A673 (cell line): ENCODE data around the gene GABRG3. TPM values are rescaled to one million over a fixed set of nuclear protein-coding genes. Genes with fewer than 3 reads are reported as not detected.

Experiments
- BruUV-seq: library from RNA; stranded (reverse); fragments of 400-500 nt; replicated peaks from 2 replicates; lab custom pipeline; 2021; lab: Mats Ljungman, UMichigan
- CTCF ChIA-PET: fragments of 300-600 bp; sonication (Branson Sonifier 250); formaldehyde crosslinking; loops from one replicate; lab custom pipeline; 2022; ENCODE audit warnings: antibody characterized with exemption; lab: Charles Lee
- POLR2A ChIA-PET: fragments of 300-600 bp; sonication (Branson Sonifier 250); formaldehyde crosslinking; loops from one replicate; lab custom pipeline; 2022; ENCODE audit warnings: antibody characterized with exemption; ENCODE audit not compliant: low non-redundant PET; lab: Charles Lee
- DNase-seq: peaks from one replicate; pipeline ENCODE4 v3.0.0-alpha.2; 2015; ENCODE audit warnings: low spot score
- H3K27ac ChIP-seq: fragments of 200-600 bp; sonication (generic); 2 replicates; pipeline ENCODE4 v1.5.1; 2016; ENCODE audit warnings: mixed run types, low read depth, mild to moderate bottlenecking, mixed read lengths, antibody characterized with exemption, low read length; ENCODE audit not compliant: poor library complexity, severe bottlenecking
- H3K27me3 ChIP-seq: fragments of 200-600 bp; sonication (generic); replicated peaks from 2 replicates; pipeline ENCODE4 v1.6.1; 2017; ENCODE audit warnings: mixed run types, low read depth, mild to moderate bottlenecking, mixed read lengths, antibody characterized with exemption, low read length; ENCODE audit not compliant: insufficient read depth, poor library complexity
- H3K36me3 ChIP-seq: fragments of 200-600 bp; sonication (generic); 2 replicates; pipeline ENCODE4 v1.6.1; 2016; ENCODE audit warnings: mixed run types, mild to moderate bottlenecking, mixed read lengths, antibody characterized with exemption, low read length; ENCODE audit not compliant: insufficient read depth, poor library complexity, severe bottlenecking
- H3K4me1 ChIP-seq: fragments of 200-600 bp; sonication (generic); 2 replicates; pipeline ENCODE4 v1.6.1; 2017; ENCODE audit warnings: mixed run types, mild to moderate bottlenecking, mixed read lengths, antibody characterized with exemption, low read length; ENCODE audit not compliant: insufficient read depth, poor library complexity, severe bottlenecking
- H3K4me3 ChIP-seq: fragments of 200-600 bp; sonication (generic); 2 replicates; pipeline ENCODE4 v1.5.1; 2016; ENCODE audit warnings: low read depth, mixed run types, mild to moderate bottlenecking, mixed read lengths, low read length; ENCODE audit not compliant: poor library complexity, severe bottlenecking
- H3K9me3 ChIP-seq: fragments of 200-600 bp; sonication (generic); 2 replicates; pipeline ENCODE4 v1.6.1; 2016; ENCODE audit warnings: mixed run types, low read depth, mild to moderate bottlenecking, mixed read lengths, antibody characterized with exemption, low read length; ENCODE audit not compliant: poor library complexity, severe bottlenecking
- EZH2 ChIP-seq: fragments of 200-600 bp; sonication (generic); IDR thresholded peaks from 2 replicates; pipeline ENCODE4 v1.6.1; 2017; ENCODE audit warnings: borderline replicate concordance, low read depth, mild to moderate bottlenecking, mixed read lengths, antibody characterized with exemption, low read length; ENCODE audit not compliant: poor library complexity, severe bottlenecking
- intact Hi-C: fragments of 100-400 bp; cut with micrococcal nuclease; formaldehyde crosslinking; loops from one replicate; pipeline ENCODE4 v1.10.0; 2022; ENCODE audit not compliant: unreplicated experiment
- total RNA-seq: library from RNA; stranded (reverse); gene quantifications from 2 replicates; pipeline ENCODE4 v1.2.3, GENCODE V29; 2021
- TF ChIP-seq, protein P1 (sequence below): fragments of 300-800, 200-600 bp; sonication (generic); conservative IDR thresholded peaks from 2 replicates; pipeline ENCODE4 v1.5.1; 2017; ENCODE audit warnings: low read depth, mild to moderate bottlenecking, antibody characterized with exemption, low read length, moderate library complexity, mixed read lengths

Gene GABRG3
- total RNA-seq, 1 experiment from 2014 or later = not detected

GRCh38 chr15:27086149-27086548 is 115.2 kb downstream of the GABRG3 start:
- POLR2A ChIA-PET = no interaction called here
- H3K36me3 ChIP-seq = no peaks in the 10 kb centered on the region
- H3K27me3 ChIP-seq = no peaks in the 10 kb centered on the region
- H3K9me3 ChIP-seq = peaks cover 38% of the 10 kb centered on the region
- no peak overlapping the region for H3K4me3 ChIP-seq
- TF ChIP-seq, protein P1, sequence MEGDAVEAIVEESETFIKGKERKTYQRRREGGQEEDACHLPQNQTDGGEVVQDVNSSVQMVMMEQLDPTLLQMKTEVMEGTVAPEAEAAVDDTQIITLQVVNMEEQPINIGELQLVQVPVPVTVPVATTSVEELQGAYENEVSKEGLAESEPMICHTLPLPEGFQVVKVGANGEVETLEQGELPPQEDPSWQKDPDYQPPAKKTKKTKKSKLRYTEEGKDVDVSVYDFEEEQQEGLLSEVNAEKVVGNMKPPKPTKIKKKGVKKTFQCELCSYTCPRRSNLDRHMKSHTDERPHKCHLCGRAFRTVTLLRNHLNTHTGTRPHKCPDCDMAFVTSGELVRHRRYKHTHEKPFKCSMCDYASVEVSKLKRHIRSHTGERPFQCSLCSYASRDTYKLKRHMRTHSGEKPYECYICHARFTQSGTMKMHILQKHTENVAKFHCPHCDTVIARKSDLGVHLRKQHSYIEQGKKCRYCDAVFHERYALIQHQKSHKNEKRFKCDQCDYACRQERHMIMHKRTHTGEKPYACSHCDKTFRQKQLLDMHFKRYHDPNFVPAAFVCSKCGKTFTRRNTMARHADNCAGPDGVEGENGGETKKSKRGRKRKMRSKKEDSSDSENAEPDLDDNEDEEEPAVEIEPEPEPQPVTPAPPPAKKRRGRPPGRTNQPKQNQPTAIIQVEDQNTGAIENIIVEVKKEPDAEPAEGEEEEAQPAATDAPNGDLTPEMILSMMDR = no peak
- no peak for TF ChIP-seq EZH2
- no peak for DNase-seq
- intact Hi-C loops = no loop called here
- no TSS peak for BruUV-seq
- H3K4me1 ChIP-seq = no peaks in the 10 kb centered on the region
- CTCF ChIA-PET = no interaction called here
- H3K27ac ChIP-seq = no peak overlapping the region

- H3K36me3 ChIP-seq = no peaks in the 10 kb centered on the region
- no peak for TF ChIP-seq EZH2
- no peak for DNase-seq
- ChIA-PET CTCF (no interaction called here), POLR2A (no interaction called here)
- H3K4me3 ChIP-seq = no peak overlapping the region
- H3K4me1 ChIP-seq = no peaks in the 10 kb centered on the region
- intact Hi-C loops = no loop called here
- H3K27me3 ChIP-seq = no peaks in the 10 kb centered on the region
- peaks cover 44% of the 10 kb centered on the region for H3K9me3 ChIP-seq
- H3K27ac ChIP-seq = no peak overlapping the region
- BruUV-seq = no TSS peak
Observed at GRCh38 chr15:27086805-27087204, 115.8 kb downstream of the GABRG3 start.

DNA sequence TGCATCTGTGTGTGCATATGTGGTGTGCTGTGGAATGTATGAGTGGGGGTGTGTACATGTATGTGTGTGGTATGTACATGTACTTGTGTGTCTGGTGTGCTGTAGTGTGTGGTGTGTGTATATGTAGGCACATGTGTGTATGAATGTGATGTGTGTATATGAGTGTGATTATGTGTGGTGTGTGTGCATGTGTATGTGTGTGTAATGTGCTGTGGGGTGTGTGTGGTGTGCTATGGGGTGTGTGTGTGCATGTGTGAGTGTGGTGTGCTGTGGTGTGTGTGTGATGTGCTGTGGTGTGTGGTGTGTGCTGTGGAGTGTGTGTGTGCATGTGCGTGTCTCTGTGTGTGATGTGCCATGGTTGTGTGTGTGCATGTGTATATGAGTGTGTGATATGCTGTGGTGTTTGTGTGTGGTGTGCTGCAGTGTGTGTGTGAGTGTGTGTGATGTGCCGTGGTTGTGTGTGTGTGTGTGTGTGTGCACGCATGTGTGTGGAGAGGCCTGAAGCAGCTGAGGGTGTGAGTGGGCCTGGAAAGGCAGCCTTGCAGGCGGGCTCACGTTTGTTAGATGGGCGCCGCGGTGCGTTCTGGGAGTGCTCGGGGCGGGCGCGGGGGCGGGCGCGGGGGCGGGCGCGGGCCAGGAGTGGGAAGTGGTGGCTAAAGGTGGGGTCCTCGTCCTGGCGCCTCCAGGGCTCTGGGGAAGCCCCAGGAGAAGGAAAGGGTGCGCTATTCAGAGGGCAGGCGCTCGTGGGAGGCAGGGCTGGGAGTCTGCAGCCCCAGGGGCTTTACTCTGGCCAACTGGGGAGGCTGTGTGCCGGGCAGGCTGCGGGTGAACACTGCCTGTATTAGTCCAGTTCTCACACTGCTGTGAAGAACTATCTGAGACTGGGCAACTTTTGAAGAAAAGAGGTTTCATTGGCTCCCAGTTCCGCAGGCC is 116.9 kb downstream of the GABRG3 start:
- TF ChIP-seq EZH2 = no peak
- TF ChIP-seq, protein P1 = no peak
- no peak for DNase-seq
- Histone ChIP-seq H3K9me3 (peaks cover 49% of the 10 kb centered on the region), H3K27ac (no peak overlapping the region), H3K27me3 (no peaks in the 10 kb centered on the region), H3K4me3 (no peak overlapping the region), H3K36me3 (no peaks in the 10 kb centered on the region), H3K4me1 (no peaks in the 10 kb centered on the region)
- POLR2A ChIA-PET = no interaction called here
- BruUV-seq = no TSS peak
- intact Hi-C loops = no loop called here
- CTCF ChIA-PET = no interaction called here
